IPS DF 4.7 (cell line): ENCODE data around the gene SCG5.

Source experiments
- DNase-seq: peaks from one replicate; pipeline ENCODE4 v3.0.0-alpha.2; 2013; ENCODE audit warnings: low spot score; ENCODE audit errors: extremely low read depth

Gene SCG5

DNA sequence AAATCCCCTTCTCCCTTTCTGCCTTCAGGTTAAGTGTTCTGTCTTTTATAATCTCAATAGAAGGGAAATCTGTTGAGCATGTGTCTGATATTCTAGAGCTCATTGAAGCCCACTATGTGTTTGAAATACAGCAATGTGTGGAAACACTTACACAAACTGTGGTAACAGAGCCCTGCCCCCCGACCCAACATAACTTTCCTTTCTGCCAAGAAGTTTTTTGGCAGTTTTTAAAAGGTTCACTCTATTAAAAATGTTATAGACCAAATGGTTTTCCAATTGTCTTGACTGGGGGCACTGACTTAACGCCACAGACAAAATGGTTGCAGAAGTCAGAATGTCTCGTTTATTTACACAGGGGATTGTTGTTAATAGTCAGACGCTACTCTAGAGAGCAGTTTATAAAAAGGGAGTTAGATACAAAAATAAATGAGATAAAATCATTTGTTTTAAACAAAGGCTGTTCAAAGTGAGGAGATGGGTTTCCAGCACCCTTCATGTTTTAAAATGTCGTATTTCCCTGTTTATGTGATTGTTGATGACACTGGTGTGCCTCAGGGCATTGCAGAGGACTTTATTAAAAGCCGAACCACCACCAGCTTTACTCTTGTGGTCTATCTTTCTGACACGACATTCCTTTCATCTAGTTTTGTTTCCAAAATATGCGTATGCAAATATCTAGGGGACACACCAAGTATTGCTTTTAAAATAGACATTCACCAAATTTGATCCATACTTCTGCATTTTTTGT, 49.6 kb downstream of the SCG5 start:
- no peak for DNase-seq

DNA sequence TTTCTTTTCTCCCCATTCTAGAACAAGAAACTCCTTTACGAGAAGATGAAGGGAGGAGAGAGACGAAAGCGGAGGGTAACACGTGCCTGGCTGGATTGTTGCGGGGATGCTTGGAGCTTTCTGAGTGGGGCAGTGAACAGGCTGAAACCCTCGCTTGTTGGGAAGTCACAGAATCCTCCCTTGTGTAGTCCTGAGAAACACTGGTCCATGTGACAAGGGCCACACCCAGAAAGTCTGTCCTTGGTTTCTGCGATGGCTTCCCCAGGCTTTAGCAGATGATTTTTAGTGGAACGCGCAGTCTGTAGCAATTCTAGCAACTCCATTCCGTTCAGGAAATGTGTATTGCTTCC, 50.2 kb downstream of the SCG5 start:
- no peak for DNase-seq

DNA sequence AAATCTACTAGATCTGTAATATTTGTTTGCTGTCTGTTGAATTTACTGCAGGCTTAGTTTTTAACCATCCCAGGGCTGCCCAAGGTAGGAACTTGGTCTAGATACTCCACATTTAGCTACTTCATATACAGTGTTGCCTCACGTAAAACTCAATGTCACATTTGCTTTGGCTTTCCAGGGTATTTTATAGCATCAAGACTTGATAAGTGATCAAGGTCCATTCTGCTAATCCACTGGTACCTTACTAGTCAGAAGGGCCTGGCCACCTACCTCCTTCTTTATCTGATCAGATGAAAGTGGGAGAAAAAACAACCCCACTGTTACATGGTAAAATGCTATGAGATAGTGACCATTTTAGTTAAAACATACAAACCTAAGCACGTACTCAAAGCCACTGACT, 50.8 kb downstream of the SCG5 start:
- DNase-seq = no peak

DNA sequence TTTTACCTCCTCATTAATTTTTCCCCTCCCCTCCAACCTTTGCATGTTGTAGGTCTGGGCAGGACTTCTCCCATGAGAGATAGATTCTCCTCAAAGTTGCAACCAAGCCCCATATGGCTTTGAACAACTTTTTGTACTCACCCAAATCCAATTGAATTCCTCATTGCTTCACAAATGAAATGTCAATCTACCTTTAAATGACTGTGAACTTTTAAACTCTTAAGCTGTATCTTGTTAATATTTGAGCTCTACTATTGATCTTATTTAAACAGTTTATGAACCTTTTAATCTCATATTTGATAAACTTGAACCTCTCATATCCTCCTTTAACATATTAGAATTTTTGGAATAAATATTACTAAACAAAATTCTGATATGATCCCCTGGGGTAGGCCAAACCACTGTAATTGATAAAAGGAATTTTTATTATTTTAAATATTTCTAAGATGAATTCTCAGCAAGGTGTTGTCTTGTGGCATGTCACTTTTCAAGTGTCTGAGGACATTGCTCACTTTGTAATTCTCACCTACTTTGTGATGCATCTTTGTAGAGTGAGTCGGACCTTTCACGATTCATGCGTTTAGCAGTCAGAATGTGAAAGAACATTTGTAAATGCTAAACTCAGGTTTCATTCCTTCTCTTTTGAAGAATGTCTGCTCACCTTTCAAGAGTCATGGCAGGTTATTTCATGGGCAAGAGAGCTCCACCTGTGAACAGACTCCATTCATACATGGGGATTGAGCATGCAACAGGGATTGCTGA, 52.9 kb downstream of the SCG5 start:
- DNase-seq = no peak

DNA sequence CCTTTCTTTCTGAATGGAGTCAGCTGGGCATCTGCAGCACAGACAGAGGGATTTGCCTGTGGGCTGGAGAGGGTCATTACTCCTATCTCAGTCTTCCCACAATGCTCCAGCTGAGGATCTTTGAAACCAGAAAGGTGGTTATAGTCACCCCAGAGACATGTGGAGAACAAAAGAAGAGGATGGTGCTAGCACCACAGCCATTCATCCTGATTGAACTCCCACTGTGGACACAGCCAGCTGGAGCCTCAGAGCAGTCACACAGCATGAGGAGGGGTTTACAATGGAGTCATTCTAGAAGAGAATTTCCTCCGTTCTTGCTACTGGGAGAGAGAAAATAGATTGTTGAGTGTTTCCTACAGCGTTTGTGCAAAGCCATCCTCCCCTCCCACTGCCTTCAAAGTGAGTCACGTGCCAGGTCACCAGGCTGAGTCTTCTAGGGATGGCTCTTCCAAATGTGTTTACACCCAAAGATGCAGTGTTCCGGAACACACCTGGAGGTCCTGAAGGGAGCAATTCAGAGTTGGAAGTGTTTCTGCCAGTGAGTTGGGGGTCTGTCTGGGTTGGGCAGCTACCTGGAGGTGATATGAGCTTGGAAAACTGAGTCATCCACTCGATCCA, 57.4 kb downstream of the SCG5 start:
- DNase-seq = no peak

DNA sequence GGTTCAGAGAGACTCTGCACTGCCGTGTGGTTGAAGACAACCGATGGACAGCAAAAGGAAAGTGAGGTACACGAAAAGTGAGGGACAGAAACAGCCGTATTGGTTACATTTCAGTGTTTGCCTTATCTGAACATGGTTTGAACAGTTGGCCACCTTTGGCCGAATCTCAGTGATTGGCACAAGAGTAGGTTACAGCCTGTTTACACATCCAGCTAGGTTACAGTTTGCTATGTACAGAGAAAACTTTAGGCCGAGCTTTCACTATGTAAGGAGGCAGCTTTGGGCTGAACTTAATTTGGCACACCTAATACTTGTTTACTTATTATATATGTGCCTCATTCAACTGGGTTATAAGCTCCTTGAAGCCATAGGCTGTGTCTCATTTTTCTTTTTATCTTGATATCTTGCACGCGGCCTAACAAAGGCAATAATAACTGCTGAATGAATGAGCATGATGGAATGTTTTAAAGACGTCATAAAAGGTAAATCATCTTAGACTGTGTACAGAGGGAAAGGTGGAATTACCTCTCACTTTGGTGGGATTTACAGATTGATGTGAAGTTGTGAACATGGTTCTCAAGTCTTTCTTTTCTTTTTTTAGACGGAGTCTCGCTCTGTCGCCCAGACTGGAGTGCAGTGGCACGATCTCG, 59.1 kb downstream of the SCG5 start:
- no peak for DNase-seq

DNA sequence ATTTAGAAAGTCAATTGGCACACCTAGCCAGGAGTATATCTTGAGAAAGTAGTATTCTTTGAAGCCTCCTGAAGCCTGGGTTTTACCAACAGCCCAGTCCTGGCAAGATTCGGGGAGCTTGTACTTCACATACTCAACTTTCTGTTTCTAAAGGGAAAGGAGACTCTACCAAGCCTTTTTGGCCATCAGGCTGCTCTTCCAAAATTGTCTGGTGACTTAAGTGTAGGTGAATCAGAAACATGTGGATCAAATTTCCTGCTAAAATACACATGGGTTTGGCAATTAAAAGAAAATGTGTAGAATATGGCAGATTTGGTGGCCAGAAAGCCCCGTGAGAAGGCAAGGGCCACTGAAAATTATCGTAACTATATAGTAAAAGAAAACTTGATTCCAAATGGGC, 60.4 kb downstream of the SCG5 start:
- DNase-seq = no peak

DNA sequence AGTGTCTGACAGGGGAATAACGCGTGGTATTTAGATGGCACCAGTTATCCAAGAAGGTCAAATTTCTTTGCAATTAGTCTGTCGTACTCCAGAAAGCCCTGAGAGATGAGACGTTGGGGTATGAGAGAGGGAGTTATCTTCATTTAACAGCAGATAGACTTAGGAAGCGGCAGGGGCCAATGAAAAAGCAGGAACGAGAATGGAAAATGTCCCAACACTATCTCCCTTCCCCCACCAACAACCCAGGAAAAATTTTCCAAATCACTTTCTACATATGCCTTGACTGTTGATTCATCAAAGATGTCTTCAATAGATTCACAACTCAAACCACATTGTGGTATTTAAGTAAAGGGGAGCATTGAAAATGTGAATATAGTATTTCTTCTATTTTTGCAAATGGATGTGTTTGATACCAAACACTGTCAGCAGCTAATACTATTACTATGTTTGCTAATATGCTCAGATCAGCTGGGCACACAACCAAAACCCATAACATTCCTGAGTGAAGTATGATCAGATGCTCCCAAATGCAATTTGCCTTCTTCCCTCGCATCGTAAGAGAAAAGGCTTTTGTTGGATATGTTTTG, 63.0 kb downstream of the SCG5 start:
- DNase-seq = no peak

DNA sequence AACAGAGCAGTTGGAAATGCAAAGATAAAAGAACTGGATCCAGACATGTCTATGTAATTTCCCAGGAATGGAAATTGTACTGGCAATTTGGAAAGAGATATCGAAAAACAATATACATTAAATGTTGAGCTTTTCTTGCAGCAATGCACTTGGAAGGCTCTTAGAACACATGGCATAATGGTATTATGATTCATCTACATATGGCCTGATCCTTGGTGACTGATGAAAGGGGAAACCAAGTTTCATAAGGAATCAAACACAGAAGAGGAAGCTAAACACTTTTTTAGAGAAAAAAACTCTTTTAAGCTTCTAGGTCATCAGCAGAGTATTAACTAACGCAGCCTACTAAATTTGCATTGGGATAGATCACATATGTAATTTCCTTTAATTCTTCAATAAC, 63.9 kb downstream of the SCG5 start:
- no peak for DNase-seq

DNA sequence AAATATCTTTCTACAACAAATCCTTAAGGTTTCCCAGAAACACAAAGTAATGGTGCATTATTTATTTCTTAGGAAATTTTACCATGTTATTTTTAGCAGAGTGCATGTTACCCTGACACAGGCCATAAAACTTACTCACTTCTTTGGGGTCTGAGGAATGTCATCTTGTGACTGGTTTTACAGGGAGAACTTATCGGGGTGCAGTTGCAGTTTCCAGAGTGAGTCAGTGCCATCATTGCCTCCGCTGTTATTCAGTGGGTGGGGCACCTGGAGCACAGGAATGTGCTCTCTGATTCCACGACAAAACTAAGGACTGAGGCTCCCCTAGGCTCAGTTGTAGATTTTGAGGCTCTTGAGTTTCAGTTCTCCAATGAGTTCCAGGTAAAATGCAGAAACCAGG, 65.2 kb downstream of the SCG5 start:
- no peak for DNase-seq

DNA sequence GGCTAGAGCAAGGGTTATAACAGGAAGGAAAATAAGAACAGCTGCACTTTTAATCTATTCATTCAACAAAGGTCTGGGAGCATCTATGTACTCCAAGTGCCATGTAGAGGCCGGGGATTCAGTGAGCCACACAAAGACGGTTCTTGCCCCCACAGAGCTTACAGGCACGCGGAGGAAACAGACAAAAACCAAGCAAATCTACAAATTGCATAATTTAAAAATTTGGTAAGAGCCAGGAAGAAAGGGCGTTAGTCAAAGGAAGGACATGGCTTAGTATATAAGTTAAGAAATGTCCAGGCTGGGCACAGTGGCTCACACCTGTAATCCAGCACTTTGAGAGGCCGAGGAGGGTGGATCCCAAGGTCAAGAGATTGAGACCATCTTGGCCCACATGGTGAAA, 65.9 kb downstream of the SCG5 start:
- DNase-seq = no peak

DNA sequence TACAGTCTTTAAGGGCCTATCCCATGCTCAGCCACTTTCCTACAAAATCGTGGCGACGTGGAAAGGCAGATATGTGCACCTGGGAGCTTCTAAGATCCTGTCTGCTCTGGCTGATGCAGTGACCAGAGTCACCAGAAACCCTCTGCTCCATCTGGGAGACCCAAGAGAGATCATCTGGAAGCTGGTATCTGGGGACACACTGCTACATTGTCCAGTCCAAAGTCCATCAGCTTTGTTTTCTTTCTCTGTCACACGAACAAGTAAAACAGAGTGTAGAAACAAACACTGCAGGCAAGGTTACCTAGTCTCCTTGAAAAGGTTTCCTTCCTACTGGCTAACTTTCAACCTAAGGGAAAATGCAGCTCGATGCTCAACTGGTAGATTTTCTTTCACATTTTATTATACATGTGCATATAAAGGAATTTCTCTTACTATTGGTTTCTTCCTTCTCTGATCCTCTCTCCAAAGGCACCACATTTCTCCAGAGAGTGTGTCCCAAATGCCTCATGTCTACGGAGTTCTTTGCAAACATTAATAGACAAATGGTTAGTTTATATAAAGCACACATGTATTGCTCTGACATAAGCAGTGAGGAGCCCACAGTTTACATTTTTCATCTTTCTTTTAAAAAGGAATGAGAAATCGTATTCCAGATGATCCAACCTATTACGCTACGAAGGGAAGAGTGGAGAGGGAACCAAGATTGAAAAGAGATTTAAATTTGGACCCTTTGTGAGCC, 68.0 kb downstream of the SCG5 start:
- DNase-seq = no peak

DNA sequence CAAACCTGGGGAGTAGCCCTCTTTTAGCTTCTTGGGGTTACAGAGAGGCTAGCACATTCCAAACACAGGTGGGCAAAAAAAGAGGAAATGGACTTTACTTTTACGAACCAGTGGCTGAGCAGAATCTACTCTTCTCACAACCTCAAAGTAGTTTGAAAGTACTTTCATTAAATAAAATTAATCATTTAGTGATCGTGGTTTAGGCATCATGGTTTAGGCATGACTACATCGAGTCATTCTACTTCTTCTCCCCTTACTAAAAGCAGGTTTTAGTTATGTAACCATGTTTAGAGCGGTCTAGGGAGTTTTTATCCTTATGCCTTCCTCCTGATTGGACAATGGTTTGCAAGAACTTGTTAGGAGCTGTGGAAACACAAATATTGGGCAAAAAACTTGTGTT, 73.8 kb downstream of the SCG5 start:
- DNase-seq = no peak

DNA sequence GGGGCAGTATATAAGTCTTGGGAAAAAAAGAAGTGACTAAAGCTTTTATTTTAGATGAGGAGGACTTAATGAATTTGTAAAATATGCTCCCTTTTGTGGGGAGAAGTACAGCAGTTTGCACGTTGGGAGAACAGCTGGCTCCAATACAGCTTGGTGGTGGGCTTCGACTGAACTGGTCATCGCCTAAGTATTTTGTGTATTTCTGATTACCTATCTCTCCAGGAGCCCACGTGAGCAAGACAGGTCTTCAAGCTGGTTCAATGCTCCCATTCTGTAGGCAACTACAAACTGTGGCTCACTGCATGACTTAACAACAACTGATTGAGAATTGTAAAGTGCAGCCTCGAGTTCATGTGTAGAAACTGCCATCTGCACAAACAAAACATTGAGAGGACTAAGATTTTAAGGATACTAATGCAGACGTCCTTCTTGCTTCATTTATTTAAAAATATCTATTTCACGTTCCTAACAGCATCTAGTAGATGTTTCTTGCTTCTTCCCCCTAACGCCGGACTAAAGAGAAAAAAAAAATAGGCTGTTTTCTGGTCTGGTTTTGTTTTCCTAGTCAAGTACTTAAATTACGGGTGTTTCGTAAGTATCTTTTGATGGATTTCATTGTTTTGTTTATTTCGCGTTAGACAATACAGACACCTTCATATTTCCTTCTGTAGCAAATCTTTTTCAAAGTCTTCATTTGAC, 74.9 kb downstream of the SCG5 start:
- DNase-seq = no peak

DNA sequence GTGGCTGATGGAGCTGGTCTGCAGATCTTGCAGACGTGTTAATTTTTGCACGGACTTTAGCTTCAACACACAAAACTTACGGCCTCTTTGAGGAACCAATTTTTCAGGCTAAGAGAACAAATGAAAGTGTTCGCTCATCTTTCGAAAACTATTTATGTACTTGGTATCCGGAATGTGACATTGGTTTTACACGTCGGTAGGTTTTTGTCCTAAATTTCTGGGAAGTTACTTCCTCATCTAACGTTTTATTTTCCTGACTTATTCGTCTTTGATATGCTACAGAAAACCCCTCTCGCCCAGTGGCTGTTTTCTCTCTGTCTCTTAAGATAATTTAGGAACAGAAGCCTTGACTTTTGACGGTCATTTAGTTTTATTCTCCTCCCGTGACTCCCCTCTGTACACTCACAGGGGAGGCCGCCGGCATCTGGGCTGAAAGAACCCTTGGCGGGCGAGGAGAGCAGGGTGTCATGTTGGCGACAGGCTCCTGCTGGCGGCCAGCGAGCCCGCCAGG, 75.5 kb downstream of the SCG5 start:
- no peak for DNase-seq

DNA sequence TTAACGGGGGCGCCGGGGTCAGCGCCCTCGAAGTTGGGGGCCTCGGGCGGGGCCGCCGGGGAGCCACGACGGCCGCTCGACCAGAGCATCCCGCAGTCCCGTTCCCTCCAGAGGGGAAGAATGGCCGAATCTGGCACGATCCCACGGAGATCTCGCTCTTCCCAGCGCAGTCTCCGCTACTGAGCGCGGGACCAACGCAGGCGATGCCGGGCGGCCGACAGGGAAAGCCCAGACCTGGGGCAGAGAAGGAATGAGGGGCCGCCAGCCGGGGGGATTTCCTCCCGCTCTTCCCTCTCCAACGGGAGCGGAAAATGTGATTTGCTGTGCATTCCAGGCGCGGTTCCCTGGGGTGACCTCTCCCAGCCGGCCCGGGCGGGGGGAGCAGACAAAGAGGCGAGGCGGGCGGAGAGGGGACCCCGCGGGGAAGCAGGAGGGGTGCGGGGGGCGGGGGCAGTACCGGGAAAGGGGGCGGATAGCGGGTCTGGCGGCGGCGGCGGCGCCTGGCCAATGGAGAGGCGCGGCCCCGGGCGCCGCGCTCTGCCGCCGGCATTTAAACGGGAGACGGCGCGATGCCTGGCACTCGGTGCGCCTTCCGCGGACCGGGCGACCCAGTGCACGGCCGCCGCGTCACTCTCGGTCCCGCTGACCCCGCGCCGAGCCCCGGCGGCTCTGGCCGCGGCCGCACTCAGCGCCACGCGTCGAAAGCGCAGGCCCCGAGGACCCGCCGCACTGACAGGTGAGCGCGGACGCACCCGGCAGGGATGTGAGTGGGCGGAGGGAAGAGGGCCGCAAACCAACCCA, 76.1 kb downstream of the SCG5 start, which contains the start of gene GREM1:
GREM1 (plus strand) TSS at position 579 of the 801 bp plus-strand sequence. CDS start 12,687 bp downstream, outside the sequence.
- no peak for DNase-seq

DNA sequence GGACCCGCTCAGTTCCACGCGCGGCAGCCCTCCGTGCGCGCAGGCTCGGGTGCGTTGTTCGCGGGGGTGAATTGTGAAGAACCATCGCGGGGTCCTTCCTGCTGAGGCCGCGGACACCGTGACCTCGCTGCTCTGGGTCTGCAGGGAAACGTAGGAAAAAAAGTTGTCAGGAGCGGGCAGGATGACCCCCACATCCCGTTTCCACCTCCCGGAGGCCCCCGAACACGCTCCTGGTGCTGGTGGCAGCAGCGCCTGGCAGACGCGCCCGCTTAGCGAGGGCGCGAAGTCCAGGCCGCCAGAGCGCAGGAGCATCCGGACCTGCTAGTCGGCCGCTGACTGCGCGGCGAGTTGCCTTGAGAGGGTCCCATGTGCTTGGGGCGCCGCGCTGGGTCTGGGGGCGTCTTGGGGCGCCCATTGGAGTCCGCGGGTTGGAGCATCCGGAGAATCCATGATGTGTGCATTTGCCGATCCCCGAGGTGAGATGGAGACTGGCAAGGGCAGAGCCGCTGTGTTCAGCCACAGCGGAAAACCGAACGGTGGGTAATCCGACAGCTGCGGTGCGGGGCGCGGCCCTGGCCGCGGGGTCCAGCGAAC, 76.8 kb downstream of the SCG5 start:
- DNase-seq = no peak

DNA sequence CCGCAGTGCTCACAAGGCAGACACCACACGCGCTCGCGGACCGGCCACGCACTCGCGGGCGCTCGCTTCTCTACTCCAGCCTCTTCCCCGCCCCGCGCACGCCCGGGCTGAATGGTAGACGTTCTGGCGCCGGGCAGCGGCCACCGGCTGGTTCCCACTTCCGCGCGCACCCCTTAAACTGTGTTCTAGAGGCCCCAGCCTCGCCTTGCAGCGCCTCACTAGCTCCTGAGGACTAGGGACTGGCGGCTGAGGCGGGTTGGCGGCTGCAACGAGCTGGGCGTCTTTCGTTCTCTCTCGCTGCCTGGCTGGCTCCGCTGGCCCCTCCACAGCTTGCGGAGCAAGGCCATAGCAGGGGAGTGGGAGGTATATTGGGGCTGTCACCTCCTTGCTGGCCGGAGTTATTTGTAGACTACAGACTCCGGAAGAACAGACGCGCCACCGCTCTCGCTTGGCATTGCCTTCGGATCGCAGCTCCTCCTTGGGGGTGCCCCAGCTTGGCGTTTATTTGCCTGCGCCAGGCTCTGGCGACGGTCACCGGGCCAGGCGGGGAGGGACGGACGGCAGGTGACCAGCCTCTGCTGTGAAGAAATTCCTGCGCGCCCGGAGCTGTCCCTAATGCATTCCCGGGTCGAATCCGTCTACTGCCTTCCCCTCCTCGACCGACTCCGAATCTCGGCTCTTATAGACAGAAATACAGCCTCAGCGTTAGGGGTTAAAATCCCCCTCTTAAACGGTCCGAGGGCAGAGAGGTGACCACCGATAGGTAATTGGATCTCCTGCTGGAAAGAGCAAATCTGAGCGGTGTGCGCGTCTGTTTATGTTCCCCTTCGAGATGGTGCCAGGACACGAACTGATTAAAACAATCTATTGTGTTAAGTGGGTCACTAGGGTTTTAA, 77.6 kb downstream of the SCG5 start:
- DNase-seq = no peak
